Skeletal muscle cell (primary cell): ENCODE measurements around the gene DOP1B.

Experiments
- DNase-seq: peaks from one replicate; pipeline ENCODE4 v3.0.0-alpha.2; 2010; ENCODE audit warnings: low read depth
- H3K4me3 ChIP-seq: 2 replicates; pipeline ENCODE4 v1.5.1; 2011; ENCODE audit warnings: low read depth, mild to moderate bottlenecking, control low read depth, low read length, moderate library complexity

The DOP1B gene

DNA sequence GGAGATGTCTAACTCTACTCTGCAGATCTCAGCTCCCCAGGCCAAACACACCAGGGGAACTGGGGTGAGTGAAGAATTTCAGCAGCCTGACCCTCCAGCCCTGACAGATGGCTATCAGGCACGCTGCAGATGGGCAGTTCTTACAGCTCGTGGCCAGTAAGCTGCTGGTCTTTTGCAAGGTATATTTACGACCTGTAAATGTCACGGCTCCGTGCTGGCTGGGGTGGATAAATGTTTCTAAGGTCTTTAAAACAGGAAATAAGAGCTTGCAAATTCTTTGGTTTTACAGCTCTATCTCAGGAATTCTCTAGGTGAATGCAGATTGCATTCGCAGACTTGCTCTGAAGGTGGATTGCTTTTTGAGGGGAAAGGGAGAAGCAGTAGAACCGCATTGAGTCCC is 10.1 kb downstream of the DOP1B start:
- H3K4me3 ChIP-seq = no peak overlapping the region
- DNase-seq = no peak

DNA sequence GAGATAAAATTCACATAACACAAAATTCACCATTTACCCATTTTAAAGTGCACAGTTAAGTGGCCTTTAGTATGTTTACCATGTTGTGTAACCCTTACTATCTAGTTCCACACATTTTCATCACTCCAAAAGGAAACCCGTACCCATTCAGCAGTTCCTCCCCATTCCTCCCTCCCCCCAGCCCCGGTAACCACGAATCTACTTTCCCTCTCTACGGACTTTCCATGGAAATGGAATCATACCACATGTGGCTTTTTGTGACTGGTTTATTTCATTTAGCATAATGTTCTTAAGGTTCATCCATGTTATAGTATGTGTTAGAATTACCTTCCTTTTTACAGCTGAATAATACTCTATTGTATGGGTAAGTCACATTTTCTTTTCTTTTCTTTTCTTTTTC is 10.9 kb downstream of the DOP1B start:
- no peak for DNase-seq
- no peak overlapping the region for H3K4me3 ChIP-seq

DNA sequence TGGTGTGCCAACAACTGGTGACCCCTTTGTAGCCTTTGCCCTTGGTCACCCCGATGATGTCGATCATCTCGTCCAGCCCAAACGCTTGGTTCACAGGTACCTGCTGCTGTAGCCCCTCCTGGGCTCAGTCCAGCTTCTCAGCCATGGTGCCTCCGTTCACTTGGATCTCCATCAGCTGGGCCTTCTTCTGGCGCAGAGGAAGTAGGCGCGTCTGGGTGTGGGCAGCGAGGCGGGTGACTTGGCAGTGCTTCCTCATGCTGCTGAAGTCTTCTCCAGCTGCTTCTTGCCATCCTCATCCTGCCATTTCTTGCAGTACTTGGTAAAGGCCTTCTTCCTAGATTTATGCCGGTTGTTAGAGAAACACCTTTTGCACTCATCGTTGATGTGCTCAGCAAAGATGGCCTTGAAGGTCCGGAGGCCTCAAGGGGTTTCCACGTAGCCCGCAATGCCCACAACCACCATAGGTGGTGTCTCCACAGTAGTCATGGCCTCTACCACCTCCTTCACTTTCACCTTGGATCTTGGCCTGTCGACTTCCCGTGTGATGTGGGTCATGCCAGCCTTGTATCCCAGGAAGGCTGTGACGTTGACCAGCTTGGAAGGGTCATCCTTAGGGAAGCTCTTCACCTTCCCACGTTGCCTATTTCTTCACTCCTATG is 13.0 kb downstream of the DOP1B start:
- no peak for DNase-seq
- H3K4me3 ChIP-seq = no peak overlapping the region

DNA sequence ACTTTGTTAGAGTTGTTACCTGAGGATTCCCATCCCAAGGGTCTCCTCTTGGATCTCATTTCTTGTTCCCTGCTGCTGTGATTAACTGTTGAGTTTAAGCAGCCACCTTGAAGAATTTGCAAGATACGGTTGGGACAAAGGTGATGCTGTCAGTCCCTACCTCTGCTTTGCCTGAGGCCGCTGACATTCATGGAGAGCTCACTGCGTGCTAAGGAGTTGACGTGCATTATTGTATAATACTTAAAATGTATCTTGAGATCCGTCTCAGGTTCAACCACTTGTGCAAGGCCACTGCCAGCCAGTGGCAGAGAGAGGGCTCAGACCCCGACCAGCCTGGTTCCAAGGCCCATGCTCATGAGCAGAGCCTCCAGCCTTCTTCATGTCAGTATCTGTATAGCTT is 14.2 kb downstream of the DOP1B start:
- no peak for DNase-seq
- no peak overlapping the region for H3K4me3 ChIP-seq

DNA sequence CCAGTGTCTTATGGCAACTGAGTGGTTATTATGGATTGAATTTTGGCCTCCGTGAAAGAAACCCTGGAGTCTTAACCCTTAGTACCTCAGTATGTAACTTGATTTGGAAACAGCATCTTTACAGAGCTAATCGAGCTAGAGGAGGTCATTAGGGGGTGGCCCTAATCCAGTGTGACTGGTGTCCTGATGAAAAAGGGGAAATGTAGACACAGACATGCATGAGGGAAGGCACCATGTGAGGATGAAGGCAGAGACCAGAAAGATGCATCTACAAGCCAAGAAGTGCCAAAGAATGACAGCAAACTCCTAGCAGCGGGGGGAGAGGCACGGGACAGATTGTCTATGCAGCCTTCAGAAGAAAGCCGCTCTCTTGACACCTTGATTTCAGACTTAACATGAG is 14.7 kb downstream of the DOP1B start:
- no peak for DNase-seq
- H3K4me3 ChIP-seq = no peak overlapping the region

DNA sequence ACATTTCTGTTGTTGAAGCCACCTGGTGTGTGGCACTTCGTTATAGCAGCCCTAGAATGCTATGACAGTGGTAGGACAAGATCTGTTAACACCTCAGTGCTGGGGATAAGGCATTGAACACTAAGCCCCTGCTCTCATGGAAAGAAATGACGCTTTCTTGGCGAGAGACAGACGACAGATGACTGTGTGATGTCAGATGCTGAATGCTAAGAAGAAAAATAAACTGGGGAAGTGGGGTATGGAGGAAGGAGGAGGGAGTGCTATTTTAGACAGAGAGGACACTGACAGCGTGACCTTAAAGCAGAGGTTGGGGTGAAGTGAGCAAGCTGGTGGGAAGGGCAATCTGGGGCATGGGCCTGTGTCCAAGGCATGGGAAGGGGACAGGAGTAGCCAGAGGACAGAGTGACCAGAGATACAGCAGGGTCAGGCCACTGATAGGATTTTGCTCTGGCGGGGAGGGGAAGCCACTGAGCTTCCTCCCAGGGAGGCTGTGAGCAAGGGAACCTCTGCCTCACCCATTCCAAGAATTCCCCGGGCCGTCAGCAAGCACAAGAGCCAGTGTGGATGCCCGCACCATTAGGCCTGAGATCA is 15.2 kb downstream of the DOP1B start:
- no peak for DNase-seq
- no peak overlapping the region for H3K4me3 ChIP-seq

DNA sequence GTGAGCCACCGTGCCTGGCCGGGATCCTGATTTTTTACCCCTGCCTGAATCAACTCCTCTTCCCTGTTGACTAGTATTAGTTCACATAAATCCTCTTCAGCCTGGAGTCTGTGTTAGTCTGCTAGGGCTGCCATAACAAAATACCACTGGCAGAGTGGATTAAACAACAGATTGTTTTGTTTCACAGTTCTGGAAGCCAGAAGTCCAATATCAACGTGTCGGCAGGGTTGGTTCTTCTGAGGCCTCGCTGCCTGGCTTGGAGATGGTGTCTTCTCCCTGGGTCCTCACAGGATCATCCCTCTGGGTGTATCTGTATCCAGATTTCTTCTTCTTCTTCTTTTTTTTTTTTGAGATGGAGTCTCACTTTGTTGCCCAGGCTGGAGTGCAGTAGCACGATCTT is 18.2 kb downstream of the DOP1B start:
- no peak overlapping the region for H3K4me3 ChIP-seq

DNA sequence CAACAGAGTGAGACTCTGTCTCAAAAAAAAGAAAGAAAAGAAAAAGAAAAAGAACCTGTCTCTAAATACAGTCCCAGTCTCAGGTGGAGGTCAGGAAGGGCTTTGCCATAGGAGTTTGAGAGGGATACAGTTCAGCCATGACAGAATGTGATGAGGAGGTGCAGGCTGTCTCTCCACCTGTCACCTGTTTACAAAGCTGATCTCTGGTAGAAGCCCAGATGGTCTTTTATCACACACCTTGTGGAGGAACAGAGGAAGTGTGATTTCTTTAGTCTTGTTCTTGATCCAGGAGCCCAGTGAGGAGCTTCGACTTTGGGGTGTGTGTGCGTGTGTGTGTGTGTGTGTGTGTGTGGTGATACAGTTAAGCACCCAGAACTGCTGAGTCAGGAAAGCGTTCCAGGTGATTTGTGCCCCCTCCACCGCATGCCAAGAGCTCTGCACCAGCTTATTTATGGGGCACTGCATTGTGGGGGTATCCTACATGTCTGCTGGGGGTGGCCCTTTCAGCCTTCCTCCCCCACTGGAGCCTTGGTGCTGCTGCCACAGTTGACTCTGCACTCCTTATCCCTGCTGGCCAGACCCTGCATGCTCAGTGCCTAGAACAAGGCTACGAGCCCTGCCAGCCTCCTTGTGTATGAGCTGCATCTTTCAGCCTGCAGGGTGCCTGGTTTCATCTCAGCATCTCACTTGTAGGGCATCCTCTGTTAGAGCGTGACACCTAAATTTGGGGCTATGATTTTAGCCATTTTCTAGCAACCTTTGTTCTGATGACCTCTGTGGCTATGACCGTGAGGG is 19.3 kb downstream of the DOP1B start:
- H3K4me3 ChIP-seq = no peak overlapping the region
- no peak for DNase-seq

More for the DNA sequence above, 18.2 kb downstream of the DOP1B start:
- no peak for DNase-seq

DNA sequence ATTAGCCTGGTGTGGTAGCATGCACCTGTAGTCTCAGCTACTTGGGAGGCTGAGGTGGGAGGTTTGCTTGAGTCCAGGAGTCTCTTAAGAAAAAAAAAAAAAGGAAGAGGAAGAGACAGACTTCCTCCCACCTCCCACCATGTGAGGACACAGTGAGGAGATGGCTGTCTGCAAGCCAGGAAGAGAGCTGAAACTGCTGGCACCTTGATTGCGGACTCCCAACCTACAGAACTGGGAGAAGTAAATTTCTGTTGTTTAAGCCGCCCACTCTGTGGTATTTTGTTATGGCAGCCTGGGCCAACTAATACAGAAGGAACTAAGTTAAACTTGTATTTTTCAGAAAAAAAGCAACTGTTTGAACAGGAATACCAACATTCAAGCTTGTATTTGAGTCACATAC is 21.7 kb downstream of the DOP1B start:
- DNase-seq = no peak
- no peak overlapping the region for H3K4me3 ChIP-seq

DNA sequence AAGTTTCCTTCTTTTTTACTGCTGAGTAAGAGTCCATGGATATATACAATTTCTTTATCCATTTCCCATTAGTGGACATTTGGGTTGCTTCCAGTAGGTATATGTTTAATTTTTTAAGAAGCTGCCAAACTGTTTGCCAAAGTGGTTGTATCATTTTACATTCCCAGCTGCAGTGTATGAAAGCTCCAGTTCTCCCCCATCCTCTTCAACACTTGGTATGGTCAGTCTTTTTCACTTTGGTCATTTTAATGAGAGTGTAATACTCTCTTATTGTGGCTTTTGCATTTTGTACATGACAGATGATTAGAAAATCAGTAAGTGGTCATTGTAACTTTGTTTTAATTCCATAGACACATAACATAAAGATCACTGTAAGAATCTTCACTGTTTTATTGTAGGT is 22.5 kb downstream of the DOP1B start:
- no peak for DNase-seq
- H3K4me3 ChIP-seq = no peak overlapping the region

DNA sequence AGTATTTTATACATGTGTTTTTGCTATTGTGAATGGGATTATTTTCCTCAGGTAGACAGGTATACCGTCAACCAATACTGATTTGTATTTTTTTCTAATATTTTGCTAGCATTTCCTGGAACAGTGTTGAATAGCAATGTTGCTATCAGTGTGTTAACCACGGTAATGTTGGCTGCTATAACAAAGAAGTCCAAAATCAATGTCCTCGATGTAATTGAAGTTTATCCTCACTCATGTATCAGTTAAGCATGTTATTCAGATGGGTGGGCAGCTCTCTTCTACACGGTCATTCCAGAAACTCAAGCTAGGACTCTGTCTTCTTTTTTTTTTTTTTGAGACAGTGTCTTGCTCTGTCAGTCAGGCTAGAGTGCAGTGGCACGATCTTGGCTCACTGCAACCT is 24.3 kb downstream of the DOP1B start:
- H3K4me3 ChIP-seq = no peak overlapping the region
- no peak for DNase-seq

DNA sequence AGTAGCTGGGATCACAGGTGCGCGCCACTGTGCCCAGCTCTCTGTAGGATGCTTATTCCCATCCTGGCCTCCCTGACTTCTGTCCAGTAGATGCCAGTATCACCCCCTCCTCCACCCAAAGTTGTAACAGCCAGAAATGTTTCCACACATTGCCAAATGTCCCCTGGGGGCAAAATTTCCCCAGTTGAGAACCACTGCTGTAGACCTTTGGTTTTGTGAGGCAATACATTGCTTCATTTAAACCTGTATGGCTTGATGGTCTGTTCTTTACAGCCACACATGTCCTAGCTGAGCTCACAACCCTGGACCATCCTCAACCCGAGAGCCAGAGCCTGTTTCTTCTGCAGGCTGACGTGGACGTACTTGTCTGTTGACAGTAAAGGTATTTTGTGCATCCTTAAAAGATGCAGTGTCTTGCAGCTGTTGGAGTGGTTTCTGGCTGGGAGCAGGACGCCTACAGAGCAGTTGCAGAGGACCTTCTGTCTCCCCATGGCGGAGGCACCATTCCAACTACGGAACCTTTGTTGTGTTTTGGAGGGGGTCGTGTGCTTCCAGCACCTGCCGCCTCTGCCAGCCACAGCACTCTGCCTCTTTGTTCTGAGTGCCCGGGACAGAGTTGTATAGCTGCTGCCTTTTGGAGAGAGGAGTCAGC is 26.6 kb downstream of the DOP1B start:
- DNase-seq = no peak
- H3K4me3 ChIP-seq = no peak overlapping the region

DNA sequence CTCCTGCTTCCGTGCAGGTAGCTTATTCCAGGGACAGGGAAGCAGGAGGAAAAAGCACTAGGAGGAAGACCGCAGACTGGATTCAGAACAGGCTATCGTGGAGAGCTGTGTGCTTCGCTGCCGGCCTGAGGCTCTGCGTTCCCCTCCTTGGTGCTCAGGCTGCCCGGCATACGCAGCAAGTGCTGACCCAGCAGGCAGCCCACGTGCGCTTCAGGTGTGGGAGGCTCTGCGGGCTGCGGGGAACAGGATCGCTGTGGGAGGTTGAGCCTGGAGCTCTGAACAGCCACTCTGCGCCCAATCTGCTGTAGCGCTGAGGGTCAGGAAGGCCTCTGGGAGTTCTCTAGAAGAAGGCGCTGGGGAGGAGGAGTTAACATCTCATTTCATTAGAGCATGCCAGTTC is 27.9 kb downstream of the DOP1B start:
- no peak for DNase-seq
- no peak overlapping the region for H3K4me3 ChIP-seq

DNA sequence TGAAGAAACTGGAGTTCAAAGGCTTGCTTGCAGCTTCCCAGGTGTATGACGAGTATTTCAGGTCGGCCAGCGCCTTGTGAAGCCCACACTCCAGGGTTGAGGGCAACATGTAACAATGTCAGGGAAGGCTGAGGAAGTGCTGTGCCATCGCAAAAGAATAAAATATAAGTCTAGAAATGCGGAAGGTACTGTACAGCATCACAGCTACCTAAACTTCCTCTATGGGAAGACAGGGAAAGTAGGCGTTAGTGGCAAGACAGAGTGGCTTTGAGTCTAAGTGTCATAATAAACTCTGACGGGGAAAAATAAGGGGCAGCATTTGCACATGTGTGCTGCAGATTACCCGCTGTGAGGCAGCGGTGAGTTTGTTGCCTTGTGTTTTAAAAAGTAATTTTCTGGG is 28.9 kb downstream of the DOP1B start:
- no peak for DNase-seq
- H3K4me3 ChIP-seq = no peak overlapping the region

DNA sequence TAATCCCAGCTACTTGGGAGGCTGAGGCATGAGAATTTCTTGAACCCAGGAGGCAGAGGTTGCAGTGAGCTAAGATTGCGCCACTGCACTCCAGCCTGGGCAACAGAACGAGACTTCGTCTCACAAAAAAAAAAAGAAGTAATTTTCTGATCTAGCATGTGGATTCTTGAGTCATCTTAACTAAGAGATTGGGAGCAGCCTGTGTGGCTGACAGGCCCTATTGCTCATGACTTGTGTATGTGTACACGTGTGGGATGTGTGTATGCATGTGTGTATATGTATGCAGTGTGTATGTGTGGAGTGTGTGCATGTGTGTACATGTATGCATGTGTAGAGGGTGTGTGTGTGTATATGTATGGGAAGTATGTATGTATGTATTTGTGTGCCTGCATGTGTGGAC is 29.5 kb downstream of the DOP1B start:
- H3K4me3 ChIP-seq = no peak overlapping the region
- no peak for DNase-seq

DNA sequence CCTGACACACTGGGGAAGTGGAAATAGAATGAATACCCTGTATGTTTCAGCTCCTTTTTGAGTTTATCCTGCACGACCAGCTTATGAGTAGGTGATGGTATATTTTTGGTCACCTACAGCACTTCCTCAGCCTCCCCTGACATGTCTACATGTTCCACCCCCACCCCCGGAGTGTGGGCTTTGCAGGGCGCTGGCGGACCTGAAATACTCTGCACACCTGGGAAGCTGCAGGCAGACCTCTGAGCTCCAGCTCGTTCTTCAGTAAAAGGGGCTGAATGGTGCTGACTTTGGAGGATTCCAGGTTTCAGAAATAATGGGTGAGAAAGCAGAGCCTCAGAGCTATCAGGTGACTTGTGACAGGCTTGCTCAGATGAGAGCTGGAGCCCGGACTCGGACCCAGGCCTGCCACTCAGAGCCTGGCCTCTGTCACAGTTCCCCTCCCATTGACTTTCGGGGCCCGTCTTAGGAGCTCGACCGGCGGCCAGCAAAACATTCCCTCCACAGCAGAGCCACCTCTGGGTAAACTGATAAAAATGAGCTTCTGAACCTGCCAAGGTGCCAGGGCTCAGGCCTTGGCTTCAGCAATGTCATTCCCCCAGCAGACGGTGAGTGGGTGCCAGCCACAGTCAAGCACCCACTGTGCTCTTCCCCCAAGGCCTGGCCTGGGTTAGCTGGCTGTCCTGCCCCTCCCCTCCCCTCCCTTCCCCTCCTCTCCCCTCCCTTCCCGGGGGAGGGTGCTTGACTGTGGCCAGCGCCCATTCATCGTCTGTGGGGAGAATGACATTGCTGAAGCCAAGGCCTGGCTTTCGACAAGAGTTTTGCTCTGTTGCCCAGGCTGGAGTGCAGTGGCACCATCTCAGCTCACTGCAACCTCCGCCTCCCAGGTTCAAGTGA is 30.1 kb downstream of the DOP1B start:
- no peak overlapping the region for H3K4me3 ChIP-seq
- DNase-seq = no peak

DNA sequence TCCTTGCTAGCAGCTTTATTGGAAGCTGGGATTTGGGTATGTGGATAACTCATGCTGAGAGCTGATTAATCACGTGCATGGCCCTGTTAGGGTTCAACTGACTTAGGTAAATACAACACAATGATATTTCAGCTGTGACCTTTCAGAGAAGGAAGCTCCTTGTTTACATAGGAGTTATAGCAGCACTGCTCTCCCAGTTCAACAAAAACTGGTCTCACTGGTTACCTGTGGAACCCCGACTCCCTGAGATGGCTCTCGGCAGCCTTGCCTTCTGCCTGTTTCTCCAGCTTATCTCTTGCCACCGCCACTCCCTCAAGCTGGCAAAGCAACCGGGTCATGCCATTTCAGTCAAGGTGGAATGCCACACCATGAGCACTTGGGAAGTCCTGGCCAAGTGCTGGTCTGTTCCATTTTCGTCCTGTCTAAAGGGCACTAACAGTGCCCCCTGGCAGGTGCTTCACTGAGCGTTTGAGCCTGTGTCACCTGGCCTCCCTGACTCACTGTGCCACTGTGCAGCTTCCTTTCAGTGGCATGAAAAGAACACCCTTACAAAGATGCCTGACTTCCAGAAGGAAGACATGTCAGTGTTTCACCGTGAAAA is 31.6 kb downstream of the DOP1B start:
- H3K4me3 ChIP-seq = no peak overlapping the region
- DNase-seq = no peak

DNA sequence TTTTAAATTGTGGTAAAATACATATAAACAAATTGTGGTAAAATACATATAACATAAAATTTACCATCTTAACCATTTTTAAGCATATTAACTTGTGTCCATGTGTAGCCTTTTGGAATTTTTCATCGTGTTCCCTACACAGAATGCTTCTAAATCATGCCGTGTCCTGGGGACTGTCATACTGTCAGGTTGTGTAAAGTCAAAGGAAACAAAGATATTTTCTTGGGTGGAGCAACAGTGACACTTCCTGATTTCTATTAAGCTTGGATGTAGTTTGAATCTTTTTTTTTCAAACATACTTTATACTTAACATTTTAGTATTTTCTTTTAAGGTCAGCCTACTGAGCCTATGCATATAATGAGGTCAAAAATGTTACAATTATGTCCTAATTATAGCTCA is 32.3 kb downstream of the DOP1B start:
- DNase-seq = no peak
- H3K4me3 ChIP-seq = no peak overlapping the region

DNA sequence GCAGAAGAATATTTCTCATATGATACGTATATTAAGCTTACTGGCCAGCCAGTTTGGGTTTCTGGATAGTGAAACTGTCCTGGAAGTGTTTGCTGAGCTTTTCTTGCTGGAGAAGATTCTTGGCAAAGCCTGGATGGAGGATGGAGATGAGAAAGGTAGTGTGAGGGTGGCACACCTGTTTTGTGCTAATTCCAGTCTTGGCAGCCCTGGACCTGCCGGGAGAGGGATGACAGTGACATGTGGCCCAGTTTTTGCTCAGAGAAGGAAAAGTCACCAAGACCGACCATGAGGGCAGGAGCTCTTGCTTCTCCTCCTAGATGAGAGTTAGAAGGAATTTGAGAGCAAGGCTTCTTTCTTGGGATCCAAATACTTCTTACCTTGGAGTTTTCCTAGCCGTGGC is 34.1 kb downstream of the DOP1B start:
- no peak overlapping the region for H3K4me3 ChIP-seq

More for the DNA sequence above, 34.1 kb downstream of the DOP1B start:
- no peak for DNase-seq
